NOMO-1 treated with dmso at 0.1 percent for 144 hours (cell line): ENCODE results near the gene SH3RF2.
"Not testable (repeated sequence)": the region's sequence is repeated elsewhere in the genome, so short reads cannot be mapped to it uniquely, and the experiment has no call there.

Experiments used
- DNase-seq: peaks from one replicate; lab custom pipeline; 2025; ENCODE audit not compliant: unreplicated experiment; lab: John Stamatoyannopoulos, UW

Gene SH3RF2

GRCh38 chr5:145936401-145937131 is at the start of gene SH3RF2:
Gene SH3RF2, plus strand, starts transcription at chr5:145936578. Its CDS starts 1,351 bp downstream, at chr5:145937929.
- peak; percentile 29 for DNase-seq

- DNase-seq, result no peak
Observed at GRCh38 chr5:145887217-145887616, 49.2 kb upstream of the SH3RF2 start.

- DNase-seq, result no peak
Observed at GRCh38 chr5:145887976-145888574, 48.3 kb upstream of the SH3RF2 start.

DNA sequence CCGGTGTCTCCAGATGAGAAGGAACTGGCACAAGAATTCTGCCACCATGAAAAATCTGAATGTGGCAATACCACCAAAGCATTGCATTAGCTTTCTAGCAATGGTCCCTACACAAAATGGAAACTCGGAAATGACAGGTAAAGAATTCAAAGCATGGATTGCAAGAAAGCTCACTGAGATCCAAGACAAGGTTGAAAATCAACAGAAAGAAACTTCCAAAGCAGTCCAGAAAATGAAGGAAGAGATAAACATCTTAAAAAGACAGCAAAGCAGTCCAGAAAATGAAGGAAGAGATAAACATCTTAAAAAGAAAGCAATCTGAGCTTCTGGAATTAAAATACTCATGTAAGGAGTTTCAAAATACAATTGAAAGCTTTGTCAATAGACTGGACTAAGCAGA is 46.8 kb upstream of the SH3RF2 start:
- no peak for DNase-seq

- DNase-seq, result not testable (repeated sequence)
Observed at GRCh38 chr5:145891378-145891777, 45.0 kb upstream of the SH3RF2 start.

DNA sequence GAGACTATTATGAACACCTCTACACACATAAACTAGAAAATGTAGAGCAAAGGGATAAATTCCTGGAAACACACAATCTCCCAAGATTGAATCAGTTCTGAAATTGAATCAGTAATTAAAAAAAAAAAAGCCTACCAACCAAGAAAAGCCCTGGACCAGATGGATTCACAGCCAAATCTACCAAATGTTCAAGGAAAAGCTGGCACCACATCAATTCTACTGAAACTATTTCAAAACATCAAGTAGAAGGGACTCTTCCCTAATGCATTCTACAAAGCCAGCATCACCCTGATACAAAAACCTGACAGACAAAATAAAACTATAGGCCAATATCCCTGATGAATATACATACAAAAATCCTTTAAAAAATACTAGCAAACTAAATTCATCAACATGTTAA is 38.2 kb upstream of the SH3RF2 start:
- DNase-seq, result no peak

GRCh38 chr5:145902421-145902820 is 34.0 kb upstream of the SH3RF2 start:
- DNase-seq, result no peak

DNA sequence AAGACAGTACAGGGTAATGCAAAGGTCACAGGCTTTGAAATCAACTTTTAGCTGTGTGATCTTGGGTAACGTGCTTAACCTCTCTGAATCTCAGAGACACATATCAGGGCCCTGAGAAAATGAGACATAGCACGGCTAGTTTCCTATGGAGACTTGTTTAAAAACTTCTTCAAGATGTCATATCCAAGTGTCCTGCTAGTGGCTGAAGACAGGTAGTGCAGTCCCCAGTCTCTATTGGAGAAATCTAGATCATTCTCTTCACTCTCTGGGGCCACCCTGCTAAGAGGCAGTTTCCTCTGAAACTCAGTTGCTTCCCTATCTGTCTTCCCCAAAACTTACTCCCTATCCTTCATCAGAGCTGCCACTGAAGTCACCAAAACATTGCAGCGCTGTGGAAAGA is 33.3 kb upstream of the SH3RF2 start:
- DNase-seq, result no peak

DNA sequence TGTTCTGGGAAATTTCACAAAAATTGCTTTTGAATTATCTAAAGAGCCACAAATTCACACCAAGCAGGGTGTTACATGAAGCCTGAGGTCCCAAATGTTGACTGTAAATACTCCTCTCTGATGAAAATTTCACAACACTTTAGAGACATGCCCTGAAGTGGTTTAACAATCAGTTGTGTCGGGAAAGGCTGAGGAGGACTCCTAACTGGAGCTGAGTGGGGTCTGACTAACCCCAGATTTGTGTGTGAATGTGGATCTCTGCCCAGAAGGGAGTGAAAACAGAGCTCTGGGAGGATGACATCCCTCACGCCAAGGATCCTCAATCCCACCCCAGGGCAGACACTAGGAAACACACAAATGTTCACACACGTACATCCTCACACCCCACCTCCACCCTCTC is 32.5 kb upstream of the SH3RF2 start:
- DNase-seq, result no peak

DNA sequence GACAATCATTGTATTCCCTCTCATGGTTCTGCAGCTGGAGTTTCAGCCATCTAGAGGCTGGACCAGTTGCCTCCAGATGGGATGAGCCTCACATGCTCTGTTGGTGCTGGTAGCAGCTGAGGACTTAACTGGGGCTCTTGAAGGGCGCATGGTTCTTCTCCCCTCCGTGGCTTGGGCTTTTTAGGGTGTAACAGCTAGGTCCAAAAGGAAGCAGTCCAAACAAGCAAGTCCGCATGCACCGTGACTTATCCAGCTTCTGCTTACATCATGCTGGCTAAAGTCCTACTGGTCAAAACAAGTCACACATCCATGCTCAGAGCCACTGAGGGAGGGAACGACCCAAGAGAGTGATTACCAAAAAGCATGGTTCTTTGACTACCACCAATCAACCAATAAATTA is 31.6 kb upstream of the SH3RF2 start:
- DNase-seq, result no peak

DNA sequence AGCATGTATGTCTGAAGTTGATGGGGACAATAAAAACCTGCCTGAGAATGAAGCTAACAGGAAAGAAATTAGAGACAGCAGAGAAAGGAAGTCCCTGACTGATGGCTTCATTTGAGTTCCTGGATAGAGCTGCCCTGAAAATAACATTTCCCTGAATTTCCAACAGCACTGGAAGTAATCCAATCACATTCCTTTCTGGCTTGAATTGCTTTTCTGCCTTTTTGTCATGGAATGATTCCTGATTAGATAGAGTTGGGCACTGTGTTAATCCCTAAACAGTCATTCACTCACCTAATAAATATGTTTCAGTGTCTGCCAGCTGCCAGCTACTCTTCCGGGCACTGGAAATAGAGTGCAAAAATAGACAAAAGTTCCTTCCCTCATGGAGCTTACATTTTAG is 30.0 kb upstream of the SH3RF2 start:
- no peak for DNase-seq

DNA sequence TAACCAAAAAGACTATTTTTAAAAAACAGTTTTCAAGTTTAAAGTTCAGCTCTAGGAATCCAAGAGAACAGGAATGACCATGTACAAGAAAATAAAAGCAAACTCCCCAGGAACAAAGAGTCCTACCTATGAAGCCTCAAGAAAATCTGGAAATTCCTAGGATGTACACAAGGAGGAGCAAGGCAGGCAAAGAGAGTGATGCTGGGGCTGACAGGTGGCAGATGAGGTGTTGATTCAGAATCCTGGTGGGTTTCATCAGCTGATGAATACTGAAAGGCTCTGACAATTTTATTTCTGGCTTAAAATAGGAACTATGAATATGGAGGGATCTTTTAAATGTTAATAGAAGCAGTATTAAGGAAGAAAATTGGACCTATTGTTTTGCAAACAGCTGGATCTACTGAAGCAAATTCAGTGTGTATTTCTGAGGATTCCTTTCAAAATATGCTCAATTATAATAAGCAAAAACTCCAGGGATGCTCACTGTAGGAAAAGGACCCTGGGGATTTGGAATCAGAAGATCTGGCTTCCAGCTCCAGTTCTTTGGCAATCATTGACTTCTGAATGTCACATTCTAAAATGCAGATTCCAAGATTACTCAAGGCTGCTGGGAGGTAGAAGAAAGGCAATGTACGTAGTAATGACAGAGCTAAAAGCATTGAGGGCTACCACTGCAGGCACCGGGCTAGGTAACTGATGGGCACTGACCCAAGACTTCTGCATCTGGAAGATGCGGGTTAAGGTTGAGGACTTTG is 28.0 kb upstream of the SH3RF2 start:
- no peak for DNase-seq

DNA sequence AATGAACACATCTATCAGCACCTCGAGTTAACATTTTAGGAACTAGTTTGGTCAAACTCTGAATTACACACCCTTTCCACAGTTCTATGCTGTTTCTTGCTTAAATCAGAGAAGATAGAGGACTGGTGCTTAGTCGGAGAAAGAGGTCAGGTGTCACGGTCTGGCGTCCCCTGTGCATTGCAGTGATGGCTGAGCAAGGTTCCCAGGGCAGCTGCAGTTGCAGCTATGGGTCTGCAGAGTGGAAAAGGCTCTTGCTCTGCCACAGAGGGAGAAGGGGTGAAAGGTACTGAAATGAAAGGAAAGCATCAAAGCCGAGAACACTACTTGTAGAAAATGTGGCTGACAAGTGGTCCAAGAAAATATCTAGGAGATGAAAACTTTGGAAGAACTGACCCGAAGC is 25.2 kb upstream of the SH3RF2 start:
- no peak for DNase-seq

GRCh38 chr5:145912019-145912418 is 24.4 kb upstream of the SH3RF2 start:
- no peak for DNase-seq

- no peak for DNase-seq
Observed at GRCh38 chr5:145912594-145912993, 23.8 kb upstream of the SH3RF2 start.

GRCh38 chr5:145913701-145914100 is 22.7 kb upstream of the SH3RF2 start:
- no peak for DNase-seq

GRCh38 chr5:145915970-145916638 is 20.3 kb upstream of the SH3RF2 start:
- no peak for DNase-seq

DNA sequence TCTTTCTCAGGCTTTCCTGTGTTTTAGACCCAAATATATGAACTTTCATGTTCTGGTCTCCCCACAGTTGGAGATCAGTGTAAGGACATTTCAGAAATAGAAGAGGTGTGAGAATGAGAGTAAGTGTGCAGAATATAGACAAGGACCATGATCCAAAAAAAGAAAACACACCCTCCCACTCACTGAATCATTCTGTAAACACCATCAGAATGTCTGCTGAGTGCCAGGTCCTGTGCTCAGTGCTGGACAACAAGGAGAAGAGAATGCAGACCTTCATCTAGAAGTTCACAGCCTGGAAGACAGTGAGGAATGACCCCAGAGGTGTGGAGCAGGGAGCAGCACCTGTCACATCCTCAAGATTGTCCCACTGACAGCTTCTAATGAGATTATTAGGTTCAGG is 19.1 kb upstream of the SH3RF2 start:
- no peak for DNase-seq

- DNase-seq, result no peak
Observed at GRCh38 chr5:145918397-145918796, 18.0 kb upstream of the SH3RF2 start.

- DNase-seq, result no peak
Observed at GRCh38 chr5:145919413-145919812, 17.0 kb upstream of the SH3RF2 start.

- DNase-seq, result no peak
Observed at GRCh38 chr5:145920542-145921210, 15.7 kb upstream of the SH3RF2 start.
